HG02885 (cell line): ENCODE measurements around the gene PIWIL1.

ENCODE experiments used
- ATAC-seq: cut with Tn5 transposase; IDR thresholded peaks from one replicate; pipeline ENCODE4 v1.9.1; 2021; ENCODE audit warnings: mild to moderate bottlenecking; ENCODE audit not compliant: unreplicated experiment, poor library complexity

PIWIL1 gene

DNA sequence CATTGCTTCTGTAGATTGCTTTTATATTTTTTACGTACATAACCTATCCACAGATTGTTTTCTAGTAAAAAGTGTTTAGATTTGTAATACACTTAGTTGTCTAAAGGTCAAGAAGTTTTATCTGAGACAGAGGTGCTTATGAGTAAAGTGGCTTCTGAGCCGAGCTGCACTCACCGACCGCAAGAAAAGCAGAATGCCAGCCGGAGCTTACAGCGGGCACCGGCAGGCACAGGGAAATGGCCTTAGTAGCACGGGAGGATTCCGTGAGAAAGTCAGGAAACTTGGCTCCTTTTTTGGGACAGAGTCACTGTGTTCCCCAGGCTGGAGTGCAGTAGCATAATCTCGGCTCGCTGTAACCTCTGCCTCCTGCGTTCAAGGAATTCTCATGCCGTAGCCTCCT lies 29.8 kb downstream of the PIWIL1 start:
- no peak for ATAC-seq

DNA sequence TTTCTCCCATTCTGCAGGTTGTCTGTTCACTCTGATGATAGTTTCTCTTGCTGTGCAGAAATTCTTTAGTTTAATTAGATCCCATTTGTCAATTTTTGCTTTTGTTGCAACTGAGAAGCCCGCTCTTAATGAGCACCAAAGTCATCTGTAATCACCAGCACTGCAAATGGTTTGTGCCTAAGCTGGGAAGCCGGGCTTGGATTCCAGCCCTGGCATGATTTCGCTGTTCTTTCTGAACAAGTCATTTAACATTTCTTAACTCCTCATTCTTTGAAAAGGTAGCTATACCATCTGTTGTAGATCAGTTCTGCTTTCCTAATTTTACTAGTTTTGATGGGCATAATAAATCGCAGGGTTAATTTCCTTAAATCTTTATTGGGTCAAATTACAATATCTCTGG lies 32.1 kb downstream of the PIWIL1 start:
- ATAC-seq: no peak

DNA sequence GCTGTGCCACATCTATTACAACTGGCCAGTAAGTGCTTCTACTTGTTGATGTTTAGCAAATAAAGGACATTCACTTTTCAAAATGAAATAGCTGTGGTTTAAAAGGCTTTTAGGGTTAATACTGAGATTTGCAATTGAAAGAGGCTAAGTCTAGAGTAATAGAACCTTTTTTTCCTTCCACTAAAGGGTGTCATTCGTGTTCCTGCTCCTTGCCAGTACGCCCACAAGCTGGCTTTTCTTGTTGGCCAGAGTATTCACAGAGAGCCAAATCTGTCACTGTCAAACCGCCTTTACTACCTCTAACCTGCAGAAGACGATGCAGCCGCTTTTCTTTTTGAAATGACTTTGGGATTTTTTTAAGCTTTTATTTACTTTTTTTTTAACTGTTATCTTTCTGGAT lies 33.6 kb downstream of the PIWIL1 start:
- ATAC-seq: no peak

DNA sequence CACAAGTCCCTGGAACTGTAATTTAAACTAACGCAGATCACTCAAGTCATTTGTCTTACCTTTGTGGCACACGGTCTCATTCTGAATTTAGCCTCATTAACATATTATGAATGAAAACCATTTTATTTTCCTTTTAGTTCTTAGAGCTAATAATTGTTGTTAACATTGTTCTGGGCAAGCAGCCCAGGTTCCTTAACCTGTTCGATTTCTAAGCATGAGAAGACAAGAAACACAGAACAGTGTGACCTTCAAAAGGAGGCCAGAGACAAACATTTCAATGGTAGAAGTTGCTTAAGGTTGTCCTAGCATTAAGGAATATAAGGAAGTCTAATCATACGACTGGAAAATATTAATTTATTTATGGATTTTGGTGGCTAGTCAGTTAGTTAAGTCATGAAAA lies 35.2 kb downstream of the PIWIL1 start:
- ATAC-seq: no peak

DNA sequence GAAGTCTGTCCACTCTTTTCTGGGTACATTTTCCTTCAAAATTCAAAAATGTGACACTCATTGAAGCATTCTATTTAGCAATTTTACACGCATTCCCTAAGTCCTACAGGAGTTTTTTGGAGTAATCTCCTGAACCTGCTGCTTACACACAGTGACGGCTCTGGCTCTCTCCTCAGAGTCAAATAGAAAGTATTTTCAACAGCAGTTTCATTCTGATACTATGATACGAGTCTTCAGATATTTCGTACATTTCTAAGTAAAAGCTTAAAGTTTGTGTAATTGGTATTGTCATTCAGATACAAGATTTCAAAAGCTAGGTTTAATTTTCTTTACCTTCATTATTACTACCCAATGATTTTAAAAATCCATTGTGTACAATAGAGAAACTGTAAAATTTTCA lies 36.4 kb downstream of the PIWIL1 start:
- ATAC-seq: no peak

DNA sequence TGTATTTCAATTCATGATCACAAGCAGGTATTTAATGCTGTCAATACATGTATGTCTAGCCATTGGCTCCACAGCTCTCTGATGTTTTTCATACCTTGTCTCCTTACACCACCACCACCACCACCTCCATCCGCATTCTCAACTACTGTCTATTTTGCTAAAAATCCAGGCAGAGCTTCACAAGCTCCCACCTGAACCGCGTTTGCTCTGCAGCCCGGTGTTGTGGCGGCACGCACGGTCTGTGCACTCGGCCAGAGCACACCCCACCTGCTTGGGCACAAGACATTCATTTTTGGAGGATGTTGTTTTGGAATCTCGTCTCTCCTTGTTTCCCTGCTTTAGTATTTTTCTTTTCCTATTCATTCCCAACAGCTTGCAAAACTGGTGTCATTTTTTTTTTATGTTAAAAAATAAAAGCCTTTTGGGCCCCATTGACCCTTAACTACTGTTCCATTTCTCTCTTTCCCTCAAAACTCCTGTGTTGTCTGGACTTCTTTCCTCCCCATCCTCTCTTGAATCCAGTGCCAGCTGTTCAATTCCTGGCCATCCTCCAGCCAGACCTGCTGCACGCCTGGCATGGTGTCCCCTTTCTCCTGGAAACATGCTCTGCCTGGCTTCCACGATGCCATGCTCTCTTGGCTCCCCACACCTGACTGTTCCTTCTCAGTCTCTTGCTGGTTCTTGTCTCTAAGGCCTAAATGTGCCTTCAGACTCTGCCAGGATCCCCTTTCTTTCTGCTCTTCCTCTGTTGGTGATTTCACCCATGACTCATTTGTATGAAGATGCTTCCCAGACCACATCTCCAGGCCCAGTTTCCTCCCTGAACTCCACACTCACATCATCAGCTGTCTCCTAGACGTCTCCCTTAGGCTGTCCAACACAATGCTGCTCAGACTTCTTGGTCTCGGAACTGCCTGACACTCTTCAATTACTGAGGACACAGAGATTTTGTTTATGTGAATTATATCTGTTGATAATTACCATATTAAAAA lies 37.9 kb downstream of the PIWIL1 start:
- ATAC-seq: no peak

DNA sequence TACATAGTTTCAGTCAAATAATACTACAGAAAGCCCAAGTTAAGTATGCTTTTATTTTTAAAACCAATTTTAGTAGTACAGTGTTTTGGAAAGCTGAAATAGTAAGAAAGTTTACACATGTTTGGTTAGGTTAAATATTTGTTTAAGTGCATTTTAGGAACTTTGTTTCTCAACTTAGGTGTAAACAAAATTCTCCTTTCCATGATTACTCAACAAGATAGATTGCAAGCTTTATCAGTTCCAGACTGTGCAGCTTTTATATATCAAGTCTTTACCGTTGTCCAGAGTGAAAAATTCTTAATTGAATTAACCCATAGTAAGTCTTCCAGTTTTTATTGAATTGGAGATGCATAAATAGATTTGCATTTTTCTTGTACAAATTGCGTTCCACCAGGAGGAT lies 45.1 kb downstream of the PIWIL1 start:
- no peak for ATAC-seq

DNA sequence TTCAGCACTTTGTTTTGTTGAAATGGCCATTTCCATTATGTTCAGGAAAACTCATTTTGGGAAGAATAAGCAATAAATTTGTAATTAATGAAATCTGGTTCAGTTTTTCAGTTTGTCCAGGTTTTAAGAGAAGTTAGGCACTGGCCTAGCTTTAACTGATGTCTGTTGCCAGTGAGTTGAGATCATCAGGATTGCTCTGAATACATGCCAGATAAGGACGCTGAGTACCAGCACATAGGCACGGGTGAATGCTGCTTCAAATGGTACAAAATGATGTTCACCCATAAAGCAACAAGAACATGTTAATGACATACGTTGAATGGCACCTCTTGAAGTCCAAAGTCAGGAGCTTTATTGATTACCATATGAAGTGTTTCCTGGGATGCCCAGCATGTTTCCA lies 46.5 kb downstream of the PIWIL1 start:
- ATAC-seq: no peak

DNA sequence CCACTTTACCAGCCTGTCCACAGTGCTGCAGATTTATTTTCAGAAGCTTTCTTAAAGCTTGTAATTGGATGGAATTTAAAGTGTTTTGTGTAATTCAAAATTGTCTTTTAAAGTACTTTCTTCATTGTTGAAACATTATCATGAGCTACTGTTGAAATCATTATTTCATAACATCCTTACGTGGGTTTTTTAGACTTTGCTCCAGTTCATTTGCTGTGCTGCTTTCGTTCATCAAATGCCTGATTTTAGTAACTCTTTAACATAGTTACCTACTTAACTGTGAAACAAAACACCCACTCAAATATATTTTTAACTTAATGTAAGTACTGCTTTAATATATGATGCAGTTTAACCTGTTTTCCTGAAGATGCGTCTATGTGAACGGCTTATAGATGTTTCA lies 47.5 kb downstream of the PIWIL1 start:
- no peak for ATAC-seq

DNA sequence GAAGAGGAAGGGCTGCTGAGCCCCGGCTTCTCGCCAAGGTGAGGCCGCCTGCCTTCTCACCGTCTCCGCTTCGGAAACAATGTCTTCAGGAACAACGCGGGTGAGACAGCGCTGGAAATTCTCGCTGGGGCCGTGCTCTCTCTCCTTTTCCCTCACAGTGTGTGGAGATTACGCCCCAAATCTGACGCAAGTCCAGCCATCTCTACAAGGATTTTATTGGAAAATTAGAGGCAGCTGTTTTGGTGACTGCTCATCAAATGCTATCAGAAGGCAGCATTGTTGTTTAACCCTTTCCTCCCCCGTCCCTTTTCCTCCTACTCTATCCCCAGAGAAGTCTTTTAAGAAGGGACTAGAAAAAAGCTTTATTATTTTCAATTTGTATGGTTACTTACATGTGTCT lies 53.5 kb downstream of the PIWIL1 start:
- no peak for ATAC-seq

DNA sequence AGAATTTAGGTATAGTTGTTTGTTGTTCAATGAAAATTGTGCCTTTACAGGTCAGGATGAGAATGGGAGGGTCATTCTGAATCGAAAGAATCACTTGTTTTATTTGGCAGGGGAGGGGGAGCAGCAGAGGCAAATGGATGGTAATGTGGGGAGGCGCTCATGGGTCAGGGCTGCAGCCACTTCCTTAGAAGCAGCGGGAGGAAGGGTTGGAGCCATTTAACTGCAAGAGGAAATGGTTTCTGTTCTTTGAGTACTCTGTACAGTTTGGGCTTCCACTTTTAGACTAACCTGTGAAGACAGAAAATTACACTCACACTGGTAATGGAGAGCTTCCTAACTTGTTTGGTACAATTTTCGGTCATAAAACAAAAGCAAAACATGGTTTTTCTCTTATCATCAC lies 57.2 kb downstream of the PIWIL1 start:
- ATAC-seq: no peak

DNA sequence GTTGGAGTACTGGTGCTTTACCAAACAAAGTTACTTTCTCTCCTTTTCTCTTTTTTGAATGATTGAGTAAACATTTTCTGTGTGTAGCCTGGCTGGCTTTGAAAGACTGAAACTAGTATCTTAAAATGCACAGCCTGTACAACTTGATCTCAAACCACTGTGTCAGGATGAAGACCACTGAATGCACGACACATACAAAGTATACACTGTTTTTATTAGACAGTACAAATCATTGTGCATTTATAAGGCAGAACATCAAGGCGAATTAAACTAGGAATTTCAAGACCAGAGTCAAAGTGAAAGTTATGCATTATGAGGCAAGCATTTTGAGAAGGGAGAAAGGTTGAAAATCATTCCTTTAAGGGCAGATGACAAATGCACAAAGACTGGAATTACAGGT lies 59.0 kb downstream of the PIWIL1 start:
- no peak for ATAC-seq

DNA sequence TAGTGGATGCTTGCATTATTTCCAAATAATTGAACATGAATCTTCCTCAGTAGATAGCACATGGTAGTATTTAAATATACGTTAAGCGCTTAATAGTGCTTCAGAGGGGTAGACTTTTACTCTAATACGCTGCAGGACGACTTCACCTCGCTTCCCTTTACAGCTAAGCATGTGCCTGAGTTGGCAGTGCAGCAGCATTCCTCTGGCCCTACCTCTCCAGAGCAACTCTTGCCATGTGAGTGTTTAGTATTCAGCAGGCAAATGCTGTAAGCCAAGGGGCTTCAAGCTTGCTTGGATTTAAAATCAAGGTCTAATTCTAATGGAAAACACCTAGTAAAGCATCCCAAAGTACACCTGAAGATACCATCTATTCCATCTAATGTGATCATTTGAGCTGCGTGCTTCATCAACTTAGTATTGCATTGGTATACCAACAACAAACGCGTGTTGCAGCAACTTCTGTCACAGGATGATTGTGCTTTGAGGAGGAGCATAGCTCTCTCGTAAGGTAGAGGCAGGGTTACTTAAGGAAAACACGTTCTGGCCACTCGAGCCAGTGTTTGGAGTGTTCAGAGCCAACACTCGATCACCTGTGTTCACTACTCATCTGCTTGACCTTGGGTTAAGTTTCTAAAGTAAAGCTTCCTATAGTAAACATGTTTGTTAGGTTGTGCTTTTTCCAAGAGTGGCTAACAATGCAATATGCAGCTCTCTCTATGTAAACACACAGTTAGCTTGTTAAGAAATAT lies 60.6 kb downstream of the PIWIL1 start:
- no peak for ATAC-seq

DNA sequence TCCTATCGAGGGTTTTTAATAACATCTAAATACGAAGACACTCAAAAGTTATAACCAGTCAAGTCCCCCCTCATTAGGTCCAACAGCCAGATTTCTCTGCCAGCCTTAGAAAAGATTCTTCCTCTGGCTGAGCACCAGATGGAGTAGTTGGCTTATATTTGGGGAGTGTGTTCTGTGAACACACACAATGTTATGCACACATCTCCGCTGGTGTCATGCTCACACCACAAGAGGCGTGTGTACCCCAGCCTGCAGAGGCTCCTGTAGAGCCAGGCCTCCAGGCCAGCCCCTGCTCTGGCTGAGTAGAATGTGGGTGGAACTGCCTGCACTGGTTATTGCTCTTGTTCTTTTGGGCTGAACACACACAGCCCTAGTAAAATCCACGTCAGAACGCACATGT lies 64.0 kb downstream of the PIWIL1 start:
- ATAC-seq: no peak

DNA sequence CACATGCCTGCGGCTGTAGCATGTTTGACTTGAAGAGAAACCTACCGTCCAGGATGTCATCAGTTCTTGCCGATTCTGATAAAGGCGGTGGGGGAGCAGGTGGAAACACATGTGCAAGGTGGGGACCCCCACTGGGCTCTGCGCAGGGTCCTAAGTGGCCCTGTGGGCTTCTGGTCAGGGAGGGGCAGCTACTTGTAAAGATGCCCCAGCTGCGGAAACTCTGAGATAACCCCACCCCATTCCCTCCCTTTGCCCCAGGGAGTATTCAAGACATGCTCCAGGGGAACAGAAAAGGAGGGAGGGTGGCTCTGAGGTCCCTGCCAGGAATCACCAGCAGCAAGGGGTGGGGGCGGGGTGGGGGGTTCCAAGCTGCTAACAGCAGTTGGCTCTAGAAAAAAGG lies 67.6 kb downstream of the PIWIL1 start:
- no peak for ATAC-seq

DNA sequence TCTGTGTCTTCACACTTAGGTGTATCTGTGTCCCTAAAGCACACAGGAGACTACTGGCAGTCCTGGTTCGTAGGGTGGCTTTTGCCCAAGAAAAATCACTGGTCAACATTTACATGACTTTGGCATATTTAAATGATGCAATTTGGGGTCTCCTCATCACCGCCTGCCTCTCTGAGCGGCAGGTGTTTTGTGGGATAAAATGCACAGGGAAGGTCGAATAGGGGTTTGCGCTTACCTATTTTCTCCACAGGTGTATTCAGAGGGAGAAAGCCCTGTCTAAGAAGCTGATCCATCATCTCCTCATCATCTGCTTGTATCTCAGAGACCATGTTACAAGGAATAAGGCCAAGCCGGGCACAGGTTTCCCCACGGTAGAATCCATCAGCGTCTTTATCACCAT lies 74.7 kb downstream of the PIWIL1 start:
- ATAC-seq: no peak

DNA sequence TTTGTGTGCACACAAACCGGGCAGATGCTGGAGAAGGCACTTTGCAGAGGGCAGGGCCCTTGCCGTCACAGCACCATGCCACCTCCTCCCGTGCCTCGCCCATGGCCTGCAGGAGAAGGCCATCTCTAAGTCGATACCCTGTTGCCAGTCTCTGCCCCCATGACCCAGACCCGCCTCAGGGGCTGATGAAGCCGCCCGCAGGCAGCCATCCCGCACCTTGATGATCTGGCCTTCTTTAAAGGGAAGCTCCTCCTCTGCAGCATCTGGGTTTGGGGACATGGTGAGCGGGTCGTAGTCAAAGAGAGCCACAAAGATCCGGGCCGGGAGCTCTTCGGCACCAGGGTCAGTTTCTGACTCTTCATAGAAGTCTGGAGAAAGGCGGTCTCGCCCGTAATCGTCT lies 76.2 kb downstream of the PIWIL1 start:
- ATAC-seq: no peak

DNA sequence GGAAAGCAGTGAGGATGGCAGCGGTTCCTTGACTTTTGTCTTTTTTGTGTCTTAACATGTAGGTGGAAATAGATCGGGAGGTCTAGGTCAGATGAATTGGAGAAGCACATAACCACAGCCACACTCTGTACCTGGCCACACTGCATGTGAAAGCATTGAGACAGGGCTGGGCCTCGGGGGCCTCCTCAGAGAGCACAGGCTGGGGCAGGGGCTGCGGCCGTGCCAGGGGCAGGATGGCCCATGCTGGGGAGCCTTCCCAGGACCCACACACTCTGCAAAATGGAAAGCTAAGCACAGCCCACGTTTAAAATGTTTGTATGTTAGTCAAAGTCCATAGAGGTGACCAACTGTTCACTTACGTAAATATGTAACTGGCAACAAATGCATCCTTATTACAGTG lies 76.7 kb downstream of the PIWIL1 start:
- ATAC-seq: no peak

DNA sequence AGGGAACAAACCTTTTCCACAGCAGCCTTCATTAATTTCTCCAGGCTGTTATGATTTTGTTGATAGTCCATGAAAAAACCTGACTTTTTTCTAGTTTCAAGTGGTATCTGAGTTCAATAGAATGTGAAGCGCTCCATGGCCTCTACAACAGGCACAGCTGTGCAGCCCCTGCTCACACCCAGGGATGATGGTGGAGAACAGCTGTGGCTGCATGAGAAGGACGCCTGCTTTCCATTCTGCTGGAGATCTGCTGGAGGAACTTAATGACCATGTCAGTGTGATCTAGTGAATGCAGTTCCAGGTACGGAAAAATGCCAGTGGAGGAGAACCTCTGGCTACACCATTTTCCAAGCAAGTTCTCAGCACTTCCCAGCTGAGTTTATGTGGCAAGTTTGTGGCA lies 80.6 kb downstream of the PIWIL1 start:
- no peak for ATAC-seq

DNA sequence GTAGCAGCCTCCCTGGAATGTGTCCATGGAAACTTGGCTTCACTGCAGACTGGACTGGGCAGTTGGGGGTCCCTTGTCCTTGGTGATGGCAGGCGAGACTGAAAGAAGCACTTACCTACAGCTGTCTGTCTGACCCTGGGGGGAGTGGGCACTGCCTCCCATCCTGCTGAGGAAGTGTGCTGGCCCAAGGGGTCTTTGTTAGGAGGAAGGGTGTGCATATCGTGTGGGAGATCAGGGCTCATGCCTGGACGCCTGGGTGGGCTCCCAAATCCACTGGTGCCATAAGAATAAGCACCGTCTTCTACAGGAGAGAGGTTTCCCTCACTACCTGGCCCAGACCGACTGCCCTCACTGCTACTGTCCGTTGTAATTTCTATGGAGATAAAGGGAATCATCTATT lies 81.4 kb downstream of the PIWIL1 start:
- ATAC-seq: no peak

DNA sequence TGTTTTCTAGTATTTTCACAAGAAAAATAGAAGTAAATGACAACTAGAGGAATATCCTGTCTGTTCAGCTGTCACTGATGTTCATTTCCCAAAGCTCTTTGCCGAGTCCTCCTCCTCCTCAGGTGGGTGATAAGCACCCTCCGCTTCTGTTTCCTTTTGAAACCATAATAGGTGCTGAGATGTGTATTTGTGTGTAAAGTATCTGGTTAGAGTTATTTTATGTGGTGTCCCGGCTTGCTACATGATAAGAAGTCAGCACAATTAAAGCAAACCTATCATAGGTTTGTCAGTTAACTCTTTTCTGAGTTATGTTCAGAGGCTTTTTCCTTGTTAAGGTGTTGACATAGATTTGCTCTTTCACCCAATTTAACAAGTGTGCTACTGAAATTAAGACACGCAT lies 82.4 kb downstream of the PIWIL1 start:
- ATAC-seq: no peak

DNA sequence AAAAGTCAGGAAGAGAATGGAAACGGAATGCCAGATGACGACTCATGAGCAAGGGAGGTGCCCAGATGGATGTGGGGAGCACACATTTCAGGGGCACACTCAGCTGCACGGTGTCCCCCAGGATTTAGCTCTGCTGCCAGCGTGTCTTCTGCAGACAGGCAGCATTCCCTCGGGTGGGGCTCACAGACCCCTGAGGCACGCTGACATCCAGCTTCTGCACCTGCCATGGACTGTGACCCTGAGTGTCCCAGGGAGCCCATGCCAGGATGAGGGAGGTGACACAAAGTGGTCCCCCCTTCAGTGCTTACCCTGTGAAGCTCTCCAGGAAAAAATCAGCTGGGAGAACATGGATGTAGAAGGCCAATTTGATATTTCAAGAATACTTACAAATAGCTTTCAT lies 84.2 kb downstream of the PIWIL1 start:
- no peak for ATAC-seq
